ENCODE data around the gene CPSF2.
A peak's percentile ranks its signal among the peaks of the same experiment; 100 is the strongest.

Gene CPSF2

DNA sequence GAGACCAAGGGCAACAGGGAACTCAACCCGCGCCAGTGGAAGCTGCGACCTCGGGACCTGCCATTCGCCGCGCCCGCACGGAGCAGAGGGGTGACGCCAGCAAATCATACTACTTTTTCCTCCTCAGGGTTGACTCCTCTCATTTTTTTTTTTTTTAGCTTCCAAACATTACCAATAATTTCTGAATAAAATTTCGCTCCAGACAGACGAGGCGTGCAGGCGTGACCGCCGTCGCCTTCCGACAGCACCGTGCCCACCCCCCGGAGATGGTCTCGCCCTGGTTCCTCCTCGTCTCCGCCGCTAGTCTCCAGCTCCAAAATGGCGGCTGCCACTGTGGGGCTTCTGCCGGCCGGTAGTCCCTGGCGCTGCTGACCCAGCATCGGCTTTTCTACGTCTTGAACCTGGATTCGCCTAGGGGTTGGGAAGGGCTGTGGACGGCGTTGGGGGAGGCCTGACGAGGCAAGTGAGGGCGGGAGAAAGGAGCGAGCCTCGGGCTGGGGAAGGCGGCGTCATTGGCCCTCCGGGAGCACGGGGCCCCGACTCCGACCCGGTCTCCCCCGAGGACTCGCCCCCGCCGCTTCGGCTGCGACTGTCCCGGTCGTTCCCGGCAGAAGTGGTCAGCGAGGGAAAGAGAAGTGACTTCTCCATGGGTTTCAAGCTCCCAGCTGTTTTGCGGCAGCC lies at the start of gene CPSF2, which contains the start of gene NDUFB1:
CPSF2 (plus strand) TSS at position 300 of the 681 bp plus-strand sequence. CDS start 9,016 bp downstream, outside the sequence.
NDUFB1 (minus strand) TSS at position 37 of the 681 bp plus-strand sequence. CDS start 4,069 bp downstream, outside the sequence.
- in situ Hi-C loops (cut with MboI; ENCODE audit: low pct_unique_long_range_greater_than_20kb, low sequenced_read_pairs, unreplicated experiment) = no loop called here
- DNase-seq (ENCODE audit: low spot score) = peak; percentile 90
- no peak for TF ChIP-seq CTCF (IDR thresholded peaks at IDR 0.05; ENCODE audit: extremely low read depth, insufficient read depth, missing control alignments)

DNA sequence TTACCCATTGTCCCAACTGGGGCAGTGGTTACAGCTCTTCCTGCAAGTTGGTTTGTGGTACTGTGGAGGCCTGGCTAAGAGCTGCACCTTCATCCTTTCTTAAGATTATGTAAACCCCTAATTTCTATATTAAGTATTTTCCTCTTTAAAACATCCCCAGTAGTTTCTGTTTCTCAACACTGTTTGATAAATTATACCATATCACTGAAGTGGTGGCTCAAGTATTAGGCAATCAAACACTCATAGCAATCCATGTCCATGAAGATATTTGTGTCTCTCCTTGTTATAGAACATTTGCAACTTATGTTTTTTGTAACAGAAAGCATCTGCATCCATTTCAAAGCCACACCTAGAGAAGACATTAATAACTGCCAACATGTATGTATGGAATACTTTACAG lies 47.2 kb upstream of the CPSF2 start:
- no peak for DNase-seq (ENCODE audit: low spot score)
- no peak for TF ChIP-seq CTCF (IDR thresholded peaks at IDR 0.05; ENCODE audit: extremely low read depth, insufficient read depth, missing control alignments)
- in situ Hi-C loops (cut with MboI; ENCODE audit: low pct_unique_long_range_greater_than_20kb, low sequenced_read_pairs, unreplicated experiment) = no loop called here

GRCh38 chr14:92088494-92088893 lies 33.3 kb upstream of the CPSF2 start:
- no peak for DNase-seq (ENCODE audit: low spot score)
- in situ Hi-C loops (cut with MboI; ENCODE audit: low pct_unique_long_range_greater_than_20kb, low sequenced_read_pairs, unreplicated experiment) = no loop called here
- TF ChIP-seq CTCF (IDR thresholded peaks at IDR 0.05; ENCODE audit: extremely low read depth, insufficient read depth, missing control alignments) = no peak

DNA sequence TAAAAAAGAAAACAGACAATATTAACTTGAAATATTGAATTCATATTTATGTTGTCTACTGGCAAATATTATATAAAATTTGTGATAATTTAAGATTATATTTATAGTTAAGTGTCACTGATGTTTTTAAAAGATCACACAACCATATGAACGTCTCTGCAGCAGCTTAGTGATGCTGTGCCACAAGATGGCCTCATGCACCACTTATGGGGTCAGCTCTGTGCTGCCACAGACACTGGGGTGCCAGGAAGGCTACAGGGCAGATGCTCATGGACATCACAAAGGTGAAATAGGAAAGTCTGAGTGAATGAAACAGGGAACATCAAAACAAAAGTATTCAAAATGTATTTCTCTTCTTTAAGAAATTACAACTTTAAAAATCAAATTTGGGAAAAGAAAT lies 28.4 kb upstream of the CPSF2 start:
- TF ChIP-seq CTCF (IDR thresholded peaks at IDR 0.05; ENCODE audit: extremely low read depth, insufficient read depth, missing control alignments) = peak; percentile 28
- in situ Hi-C loops (cut with MboI; ENCODE audit: low pct_unique_long_range_greater_than_20kb, low sequenced_read_pairs, unreplicated experiment) = no loop called here
- no peak for DNase-seq (ENCODE audit: low spot score)

- no peak for TF ChIP-seq CTCF (IDR thresholded peaks at IDR 0.05; ENCODE audit: extremely low read depth, insufficient read depth, missing control alignments)
Observed at GRCh38 chr14:92099802-92100201, 22.0 kb upstream of the CPSF2 start.

GRCh38 chr14:92103363-92103989 lies 18.3 kb upstream of the CPSF2 start:
- in situ Hi-C loops (cut with MboI; ENCODE audit: low pct_unique_long_range_greater_than_20kb, low sequenced_read_pairs, unreplicated experiment) = no loop called here
- TF ChIP-seq CTCF (IDR thresholded peaks at IDR 0.05; ENCODE audit: extremely low read depth, insufficient read depth, missing control alignments) = no peak
- no peak for DNase-seq (ENCODE audit: low spot score)

More at GRCh38 chr14:92099802-92100201, 22.0 kb upstream of the CPSF2 start:
- DNase-seq (ENCODE audit: low spot score) = no peak
- in situ Hi-C loops (cut with MboI; ENCODE audit: low pct_unique_long_range_greater_than_20kb, low sequenced_read_pairs, unreplicated experiment) = no loop called here
